K562 (cell line): ENCODE results near the gene SERGEF. TPM values are rescaled to one million over a fixed set of nuclear protein-coding genes. Genes with fewer than 3 reads are reported as not detected.

Experiments
- ADNP ChIP-seq: fragments of 200-800 bp; sonication (Bioruptor generic); IDR thresholded peaks from 2 replicates; pipeline ENCODE4 v1.6.1; 2016; ENCODE audit warnings: missing genetic modification characterization, missing compliant biosample characterization
- ARID2 ChIP-seq: fragments of 450-650 bp; IDR thresholded peaks from 2 replicates; pipeline ENCODE4 v1.6.1; 2017; ENCODE audit warnings: antibody characterized with exemption, mild to moderate bottlenecking
- CREBBP ChIP-seq: IDR thresholded peaks from one replicate; pipeline ENCODE4 v1.6.1; 2012; ENCODE audit warnings: low read depth, mild to moderate bottlenecking, control low read depth, inconsistent platforms, low read length
- ESRRA ChIP-seq: fragments of 450-650 bp; IDR thresholded peaks from 2 replicates; pipeline ENCODE4 v1.6.1; 2014; ENCODE audit warnings: low read depth, mild to moderate bottlenecking, moderate library complexity, borderline replicate concordance
- ESRRB ChIP-seq: fragments of 250-450 bp; sonication (Bioruptor Pico); IDR thresholded peaks from 2 replicates; pipeline ENCODE4 v1.5.0; 2020; ENCODE audit warnings: mild to moderate bottlenecking, moderate library complexity, borderline replicate concordance
- FOXK2 ChIP-seq, 2 experiments: fragments of 450-650 bp; IDR thresholded peaks in 1 of 2; conservative IDR thresholded peaks in 1 of 2; 2 replicates each; pipeline ENCODE4 v1.6.1; 2016; ENCODE audit warnings: low read depth in 2 of 2, mild to moderate bottlenecking in 1 of 2
- FOXP1 ChIP-seq: sonication (generic); formaldehyde crosslinking; IDR thresholded peaks from 2 replicates; pipeline ENCODE4 v1.8.0; 2022; ENCODE audit warnings: mild to moderate bottlenecking, missing genetic modification reagents
- HSF4 ChIP-seq: fragments of 250-450 bp; sonication (Bioruptor Pico); IDR thresholded peaks from 2 replicates; pipeline ENCODE4 v2.1.2; 2022; ENCODE audit warnings: mild to moderate bottlenecking, moderate library complexity, borderline replicate concordance
- KLF16 ChIP-seq: IDR thresholded peaks from 2 replicates; pipeline ENCODE4 v1.6.1; 2016; ENCODE audit warnings: antibody characterized with exemption
- MAZ ChIP-seq, 2 experiments: fragments of 450-650 bp in 1 of 2; sonication (generic) in 1 of 2; formaldehyde crosslinking; IDR thresholded peaks in 1 of 2; conservative IDR thresholded peaks in 1 of 2; 2 replicates each; pipeline versions ENCODE4 v1.4.0 to v1.5.0; 2020; ENCODE audit warnings: mild to moderate bottlenecking in 1 of 2, missing genetic modification reagents in 1 of 2
- NFE2L1 ChIP-seq: fragments of 450-650 bp; IDR thresholded peaks from 2 replicates; pipeline ENCODE4 v1.6.1; 2016; ENCODE audit warnings: missing genetic modification characterization, low read depth, mild to moderate bottlenecking, missing compliant biosample characterization, moderate library complexity, borderline replicate concordance
- POLR2AphosphoS5 ChIP-seq: IDR thresholded peaks from 2 replicates; pipeline ENCODE4 v1.6.1; 2011; ENCODE audit warnings: mild to moderate bottlenecking, low read depth, low read length, moderate library complexity; ENCODE audit not compliant: control insufficient read depth, insufficient read depth
- PYGO2 ChIP-seq: fragments of 450-650 bp; IDR thresholded peaks from 2 replicates; pipeline ENCODE4 v1.6.1; 2016; ENCODE audit warnings: mild to moderate bottlenecking, missing genetic modification characterization, moderate library complexity, missing compliant biosample characterization
- RBFOX2 ChIP-seq: fragments of 200-400 bp; formaldehyde crosslinking; IDR thresholded peaks from 2 replicates; pipeline ENCODE4 v1.6.1; 2017; ENCODE audit warnings: low read depth, mild to moderate bottlenecking, low read length, moderate library complexity
- ZEB2 ChIP-seq: fragments of 450-650 bp; IDR thresholded peaks from 2 replicates; pipeline ENCODE4 v1.6.1; 2016
- ZNF146 ChIP-seq: IDR thresholded peaks from one replicate; pipeline ENCODE4 v1.6.1; 2018; ENCODE audit warnings: missing compliant biosample characterization; ENCODE audit not compliant: unreplicated experiment
- ZNF212 ChIP-seq: fragments of 450-650 bp; formaldehyde crosslinking; IDR thresholded peaks from 2 replicates; pipeline ENCODE4 v1.4.0; 2020; ENCODE audit warnings: mild to moderate bottlenecking
- ZNF354B ChIP-seq: fragments of 250-450 bp; sonication (Bioruptor Pico); IDR thresholded peaks from 2 replicates; pipeline ENCODE4 v1.4.0; 2020
- ZNF764 ChIP-seq: fragments of 250-450 bp; sonication (Bioruptor Pico); IDR thresholded peaks from 2 replicates; pipeline ENCODE4 v1.4.0; 2020; ENCODE audit warnings: low read depth, mild to moderate bottlenecking, moderate library complexity
- polyA plus RNA-seq, 8 experiments: library from polyadenylated mRNA; depleted of rRNA in 4 of 8; stranded (reverse) in 5 of 8; unstranded in 3 of 8; fragments of >200 nt; fragmentation: Nextera tagmentation in 2 of 8; fragmentation: Illumina TruSeq in 1 of 8; extraction: Ambion mirVana in 2 of 8; extraction: Trizol in 1 of 8; gene quantifications; 2 replicates each; pipeline versions ENCODE4 v1.2.1 to v1.2.3, GENCODE V29; 2011 to 2014; ENCODE audit warnings: inconsistent platforms in 1 of 8, missing spikeins in 1 of 8
- total RNA-seq, 7 experiments: library from RNA; depleted of rRNA in 6 of 7; stranded (reverse); fragments of >200 nt in 6 of 7; fragmentation: Illumina TruSeq in 2 of 7; extraction: Trizol in 2 of 7; gene quantifications; 2 replicates each; pipeline versions ENCODE4 v1.2.1 to v1.2.3, GENCODE V29; 2011 to 2021; ENCODE audit warnings: low replicate concordance in 1 of 7
- TF ChIP-seq, protein P1 (sequence below): fragments of 450-650 bp; IDR thresholded peaks from 2 replicates; pipeline ENCODE4 v1.6.1; 2016; ENCODE audit warnings: antibody characterized with exemption
- TF ChIP-seq, protein P2 (sequence below): sonication (generic); formaldehyde crosslinking; IDR thresholded peaks from 2 replicates; pipeline ENCODE4 v1.4.0; 2020; ENCODE audit warnings: mild to moderate bottlenecking, missing genetic modification reagents

The SERGEF gene
- total and polyA plus RNA-seq, 9 of the 15 experiments (the other 6 are each of a cell fraction or from before 2014, with no cell fraction given): 10.2 to 28.0 (median 19.9) TPM

- no peak for TF ChIP-seq ZNF764 (CRISPR knock-in tag)
- TF ChIP-seq, protein P1, sequence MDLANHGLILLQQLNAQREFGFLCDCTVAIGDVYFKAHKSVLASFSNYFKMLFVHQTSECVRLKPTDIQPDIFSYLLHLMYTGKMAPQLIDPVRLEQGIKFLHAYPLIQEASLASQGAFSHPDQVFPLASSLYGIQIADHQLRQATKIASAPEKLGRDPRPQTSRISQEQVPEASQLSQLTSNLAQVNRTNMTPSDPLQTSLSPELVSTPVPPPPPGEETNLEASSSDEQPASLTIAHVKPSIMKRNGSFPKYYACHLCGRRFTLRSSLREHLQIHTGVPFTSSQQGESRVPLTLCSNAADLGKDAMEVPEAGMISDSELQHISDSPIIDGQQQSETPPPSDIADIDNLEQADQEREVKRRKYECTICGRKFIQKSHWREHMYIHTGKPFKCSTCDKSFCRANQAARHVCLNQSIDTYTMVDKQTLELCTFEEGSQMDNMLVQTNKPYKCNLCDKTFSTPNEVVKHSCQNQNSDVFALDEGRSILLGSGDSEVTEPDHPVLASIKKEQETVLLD: no peak
- TF ChIP-seq PYGO2 (tag): no peak
- TF ChIP-seq ESRRA: peak; percentile 69
- TF ChIP-seq KLF16: no peak
- TF ChIP-seq ZNF354B (CRISPR knock-in tag): no peak
- peak in 1 of 2 experiments; percentile 37; a peak in 1 of 4 replicates for TF ChIP-seq MAZ (CRISPR knock-in tag; conservative IDR thresholded peaks at IDR 0.05 in 1 of 2, IDR thresholded peaks at IDR 0.05 in 1 of 2)
- no peak for TF ChIP-seq FOXK2 (conservative IDR thresholded peaks at IDR 0.05 in 1 of 2, IDR thresholded peaks at IDR 0.05 in 1 of 2; ENCODE audit: low read depth in 2 of 2)
- no peak for TF ChIP-seq ZNF146 (CRISPR knock-in tag)
- TF ChIP-seq RBFOX2: no peak
- TF ChIP-seq CREBBP: no peak
- TF ChIP-seq, protein P2, sequence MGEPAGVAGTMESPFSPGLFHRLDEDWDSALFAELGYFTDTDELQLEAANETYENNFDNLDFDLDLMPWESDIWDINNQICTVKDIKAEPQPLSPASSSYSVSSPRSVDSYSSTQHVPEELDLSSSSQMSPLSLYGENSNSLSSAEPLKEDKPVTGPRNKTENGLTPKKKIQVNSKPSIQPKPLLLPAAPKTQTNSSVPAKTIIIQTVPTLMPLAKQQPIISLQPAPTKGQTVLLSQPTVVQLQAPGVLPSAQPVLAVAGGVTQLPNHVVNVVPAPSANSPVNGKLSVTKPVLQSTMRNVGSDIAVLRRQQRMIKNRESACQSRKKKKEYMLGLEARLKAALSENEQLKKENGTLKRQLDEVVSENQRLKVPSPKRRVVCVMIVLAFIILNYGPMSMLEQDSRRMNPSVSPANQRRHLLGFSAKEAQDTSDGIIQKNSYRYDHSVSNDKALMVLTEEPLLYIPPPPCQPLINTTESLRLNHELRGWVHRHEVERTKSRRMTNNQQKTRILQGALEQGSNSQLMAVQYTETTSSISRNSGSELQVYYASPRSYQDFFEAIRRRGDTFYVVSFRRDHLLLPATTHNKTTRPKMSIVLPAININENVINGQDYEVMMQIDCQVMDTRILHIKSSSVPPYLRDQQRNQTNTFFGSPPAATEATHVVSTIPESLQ (CRISPR knock-in tag): no peak
- TF ChIP-seq ARID2: peak; percentile 60; the same call in 1 of the 2 replicates
- TF ChIP-seq FOXP1 (CRISPR knock-in tag): 0 out of 2 replicates have a peak, but pooled peaks have one; percentile 33
- TF ChIP-seq ESRRB (CRISPR knock-in tag): no peak
- TF ChIP-seq ZEB2: no peak
- no peak for TF ChIP-seq NFE2L1 (tag)
- TF ChIP-seq POLR2AphosphoS5: no peak
- TF ChIP-seq HSF4: no peak
- TF ChIP-seq ADNP (tag): no peak
- no peak for TF ChIP-seq ZNF212 (CRISPR knock-in tag)
These were observed 252.5 kb downstream of the SERGEF start (continued) for GRCh38 chr11:17760102-17761029.
